K562 (cell line): ENCODE measurements around the gene WASL. TPM values are rescaled to one million over a fixed set of nuclear protein-coding genes. Genes with fewer than 3 reads are reported as not detected.

Experiments used
- CEBPG ChIP-seq, 3 experiments: fragments of 200-800 bp in 1 of 3; sonication (Bioruptor generic) in 1 of 3; sonication (generic) in 1 of 3; formaldehyde crosslinking in 1 of 3; IDR thresholded peaks in 2 of 3; conservative IDR thresholded peaks in 1 of 3; 2 replicates each; pipeline versions ENCODE4 v1.6.1 to v1.8.0; 2016 to 2022; ENCODE audit warnings: missing compliant biosample characterization in 2 of 3, missing genetic modification characterization in 2 of 3, mild to moderate bottlenecking in 1 of 3, missing genetic modification reagents in 1 of 3
- CHD7 ChIP-seq: fragments of 200-600 bp; sonication (generic); IDR thresholded peaks from one replicate; pipeline ENCODE4 v1.6.1; 2012; ENCODE audit warnings: mild to moderate bottlenecking, low read depth, low read length, inconsistent platforms
- FOS ChIP-seq: IDR thresholded peaks from 3 replicates; pipeline ENCODE4 v1.6.1; 2011; ENCODE audit not compliant: insufficient read length; ENCODE audit errors: extremely low read depth
- FOSL1 ChIP-seq: fragments of 200-800 bp; sonication (Bioruptor generic); conservative IDR thresholded peaks from 2 replicates; pipeline ENCODE4 v1.6.1; 2016; ENCODE audit warnings: missing genetic modification characterization, missing compliant biosample characterization
- SMARCA4 ChIP-seq: fragments of 450-650 bp; IDR thresholded peaks from 2 replicates; pipeline ENCODE4 v1.6.1; 2016
- SNRNP70 ChIP-seq: fragments of 200-400 bp; formaldehyde crosslinking; optimal IDR thresholded peaks from 2 replicates; pipeline ENCODE3; 2017; ENCODE audit warnings: low read depth, low read length
- TARDBP ChIP-seq: fragments of 450-650 bp; IDR thresholded peaks from 2 replicates; pipeline ENCODE4 v1.6.1; 2016
- ZBTB1 ChIP-seq: sonication (generic); formaldehyde crosslinking; IDR thresholded peaks from 2 replicates; pipeline ENCODE4 v1.8.1; 2023; ENCODE audit warnings: missing genetic modification reagents, low read depth, mild to moderate bottlenecking, borderline replicate concordance
- ZMIZ1 ChIP-seq, 2 experiments: fragments of 150-350 bp in 1 of 2; IDR thresholded peaks; 2 replicates each; pipeline ENCODE4 v1.6.1; 2012 to 2016; ENCODE audit warnings: low read depth in 2 of 2, low read length in 2 of 2, mild to moderate bottlenecking in 1 of 2, moderate library complexity in 1 of 2
- polyA plus RNA-seq, 8 experiments: library from polyadenylated mRNA; depleted of rRNA in 4 of 8; stranded (reverse) in 5 of 8; unstranded in 3 of 8; fragments of >200 nt; fragmentation: Nextera tagmentation in 2 of 8; fragmentation: Illumina TruSeq in 1 of 8; extraction: Ambion mirVana in 2 of 8; extraction: Trizol in 1 of 8; gene quantifications; 2 replicates each; pipeline versions ENCODE4 v1.2.1 to v1.2.3, GENCODE V29; 2011 to 2014; ENCODE audit warnings: inconsistent platforms in 1 of 8, missing spikeins in 1 of 8
- total RNA-seq, 7 experiments: library from RNA; depleted of rRNA in 6 of 7; stranded (reverse); fragments of >200 nt in 6 of 7; fragmentation: Illumina TruSeq in 2 of 7; extraction: Trizol in 2 of 7; gene quantifications; 2 replicates each; pipeline versions ENCODE4 v1.2.1 to v1.2.3, GENCODE V29; 2011 to 2021; ENCODE audit warnings: low replicate concordance in 1 of 7

Gene WASL
- total and polyA plus RNA-seq, 9 of the 15 experiments (the other 6 are each of a cell fraction or from before 2014, with no cell fraction given): 3.2 to 13.9 (median 8.3) TPM

DNA sequence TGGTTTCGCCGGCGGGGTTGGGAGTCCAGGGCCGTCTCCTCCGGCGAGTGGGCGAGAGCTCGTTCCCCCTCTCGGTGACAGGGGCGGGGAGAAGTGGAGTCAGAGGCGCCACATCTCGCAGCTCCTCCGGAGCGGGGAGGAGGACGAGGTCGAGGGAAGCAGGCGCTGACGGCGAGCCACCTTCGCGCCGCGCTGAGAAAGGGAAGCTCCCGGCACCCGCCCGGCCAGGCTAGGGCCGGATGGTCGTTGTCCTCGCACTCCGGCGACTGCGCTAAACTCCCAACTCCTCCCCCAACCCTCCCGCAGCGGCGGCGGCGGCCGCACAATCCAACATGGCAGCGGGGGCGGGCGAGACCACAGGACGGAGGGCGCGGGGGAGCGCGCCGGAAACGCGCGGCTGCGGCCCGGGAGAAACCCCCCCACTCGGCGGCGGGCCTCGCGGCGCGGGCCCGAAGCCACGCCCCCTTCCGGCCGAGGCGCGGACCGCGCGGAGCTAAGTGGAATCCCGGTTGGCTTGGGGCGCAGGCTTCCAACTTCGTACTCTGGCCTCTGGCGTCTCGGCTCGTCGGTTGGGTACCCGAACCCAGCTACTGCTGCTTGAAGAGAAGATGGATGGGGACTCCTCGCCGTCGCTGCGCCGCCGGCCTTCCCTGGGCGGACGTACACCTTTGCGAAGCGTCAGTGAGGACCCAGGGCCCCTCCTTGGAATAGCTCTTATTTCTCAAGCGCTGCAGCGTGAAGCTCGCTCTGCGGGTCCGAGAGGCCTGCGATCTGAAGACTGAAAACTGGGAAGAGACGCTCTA lies at the start of gene WASL (continued):
- no peak for TF ChIP-seq FOS
- TF ChIP-seq ZBTB1 (CRISPR knock-in tag): peak; percentile 98
- TF ChIP-seq ZMIZ1 (IDR thresholded peaks at IDR 0.05; ENCODE audit: low read depth in 2 of 2, low read length in 2 of 2): peak in 1 of 2 experiments; percentile 70; a peak in 1 of 4 replicates
- no peak; the same call in 1 of the 2 replicates for TF ChIP-seq FOSL1 (tag)
- TF ChIP-seq CHD7: no peak
- TF ChIP-seq SMARCA4: no peak
- peak; percentile 68; the same call in 1 of the 2 replicates for TF ChIP-seq TARDBP
- TF ChIP-seq CEBPG (CRISPR knock-in tag; IDR thresholded peaks at IDR 0.05): no peak
- TF ChIP-seq CEBPG (tag; conservative IDR thresholded peaks at IDR 0.05 in 1 of 2, IDR thresholded peaks at IDR 0.05 in 1 of 2): no peak
- TF ChIP-seq SNRNP70: no peak
